OCI-LY7 (cell line): Measurements from ENCODE around the gene ICA1L.

Experiments
- CTCF ChIP-seq: fragments of 200-600 bp; sonication (generic); conservative IDR thresholded peaks from 2 replicates; pipeline ENCODE4 v1.5.1; 2014; ENCODE audit warnings: mild to moderate bottlenecking, antibody characterized with exemption, low read length, moderate library complexity, mixed read lengths
- EZH2phosphoT487 ChIP-seq: fragments of 200-600 bp; sonication (generic); IDR thresholded peaks from 2 replicates; pipeline ENCODE4 v1.6.1; 2018; ENCODE audit warnings: low read depth, borderline replicate concordance, mild to moderate bottlenecking, mixed run types, antibody characterized with exemption, low read length, moderate library complexity, mixed read lengths

GRCh38 chr2:202780514-202781021 lies 91.0 kb downstream of the ICA1L start:
- TF ChIP-seq CTCF (no peak), EZH2phosphoT487 (no peak)
